CD14-positive monocyte (primary cell): ENCODE measurements around the gene HDAC10. TPM values are rescaled to one million over a fixed set of nuclear protein-coding genes. Genes with fewer than 3 reads are reported as not detected.

ENCODE experiments used
- DNase-seq, 3 donors: peaks; one replicate each; pipeline ENCODE4 v3.0.0-alpha.2; 2011 to 2022
- H2AFZ ChIP-seq: 2 replicates; pipeline ENCODE4 v1.6.0; 2012; ENCODE audit warnings: mild to moderate bottlenecking, low read depth, low read length, inconsistent platforms; ENCODE audit not compliant: insufficient read depth, poor library complexity, severe bottlenecking
- H3K27ac ChIP-seq, 2 donors: 1 replicate in 1 of 2; 2 replicates in 1 of 2; pipeline ENCODE4 v1.5.1; 2012 to 2013; ENCODE audit warnings: low read length in 2 of 2, control low read depth in 1 of 2, inconsistent platforms in 1 of 2, low read depth in 1 of 2, mild to moderate bottlenecking in 1 of 2
- H3K27me3 ChIP-seq, 2 donors: one replicate each; pipeline versions ENCODE4 v1.6.0 to v1.6.1; 2011 to 2013; ENCODE audit warnings: low read length in 2 of 2; ENCODE audit not compliant: control insufficient read depth in 2 of 2, insufficient read depth in 2 of 2
- H3K36me3 ChIP-seq, 2 donors: replicated peaks in 1 of 2; 1 replicate in 1 of 2; 2 replicates in 1 of 2; pipeline versions ENCODE4 v1.5.1 to v1.6.1; 2012 to 2013; ENCODE audit warnings: low read length in 2 of 2, control low read depth in 1 of 2, inconsistent platforms in 1 of 2, mild to moderate bottlenecking in 1 of 2; ENCODE audit not compliant: insufficient read depth in 2 of 2, control insufficient read depth in 1 of 2
- H3K4me1 ChIP-seq, 2 donors: 1 replicate in 1 of 2; 2 replicates in 1 of 2; pipeline versions ENCODE4 v1.5.1 to v1.6.1; 2012 to 2013; ENCODE audit warnings: low read length in 2 of 2, control low read depth in 1 of 2, inconsistent platforms in 1 of 2, mild to moderate bottlenecking in 1 of 2, moderate library complexity in 1 of 2; ENCODE audit not compliant: insufficient read depth in 2 of 2, control insufficient read depth in 1 of 2
- H3K4me2 ChIP-seq: replicated peaks from 2 replicates; pipeline ENCODE3; 2012; ENCODE audit warnings: low read length, moderate library complexity, mild to moderate bottlenecking; ENCODE audit not compliant: poor library complexity, severe bottlenecking; ENCODE audit errors: extremely low read depth
- H3K4me3 ChIP-seq, 3 experiments: fragments of 200-600 bp in 1 of 3; sonication (generic) in 1 of 3; replicated peaks in 1 of 3; 1 replicate in 2 of 3; 2 replicates in 1 of 3; pipeline ENCODE4 v1.5.1; 2011 to 2013; ENCODE audit warnings: low read length in 3 of 3, mild to moderate bottlenecking in 3 of 3, control low read depth in 2 of 3, low read depth in 2 of 3, inconsistent platforms in 1 of 3, moderate library complexity in 1 of 3
- H3K79me2 ChIP-seq: 2 replicates; pipeline ENCODE4 v1.6.0; 2012; ENCODE audit warnings: mild to moderate bottlenecking, control low read depth, inconsistent platforms, low read length, moderate library complexity; ENCODE audit not compliant: insufficient read depth
- H3K9ac ChIP-seq: 2 replicates; pipeline ENCODE4 v1.6.0; 2017; ENCODE audit warnings: low read length, mild to moderate bottlenecking; ENCODE audit not compliant: insufficient read depth, poor library complexity, severe bottlenecking
- H3K9me3 ChIP-seq, 2 donors: replicated peaks in 1 of 2; 1 replicate in 1 of 2; 2 replicates in 1 of 2; pipeline versions ENCODE4 v1.5.1 to v1.6.1; 2012 to 2013; ENCODE audit warnings: low read length in 2 of 2, control low read depth in 1 of 2; ENCODE audit not compliant: control insufficient read depth in 1 of 2, insufficient read depth in 1 of 2
- H4K20me1 ChIP-seq: 2 replicates; pipeline ENCODE4 v1.6.0; 2012; ENCODE audit warnings: mild to moderate bottlenecking, low read length, control low read depth, moderate library complexity; ENCODE audit not compliant: insufficient read depth
- H3K27ac Mint-ChIP-seq, 7 donors: one replicate each; pipeline ENCODE4 v1.8.0; 2020; ENCODE audit warnings: mild to moderate bottlenecking in 7 of 7, mixed read lengths in 7 of 7, moderate library complexity in 6 of 7, inconsistent platforms in 2 of 7
- H3K27me3 Mint-ChIP-seq, 3 donors: one replicate each; pipeline ENCODE4 v1.8.0; 2021 to 2022; ENCODE audit warnings: low read depth in 3 of 3, mild to moderate bottlenecking in 3 of 3, mixed read lengths in 3 of 3, moderate library complexity in 3 of 3, inconsistent platforms in 1 of 3
- H3K36me3 Mint-ChIP-seq, 2 donors: one replicate each; pipeline ENCODE4 v1.8.0; 2020; ENCODE audit warnings: mixed read lengths in 2 of 2, inconsistent platforms in 1 of 2, mild to moderate bottlenecking in 1 of 2
- H3K4me1 Mint-ChIP-seq: one replicate; pipeline ENCODE4 v1.8.0; 2020; ENCODE audit warnings: mild to moderate bottlenecking, mixed read lengths
- H3K4me3 Mint-ChIP-seq, 2 donors: one replicate each; pipeline ENCODE4 v1.8.0; 2020; ENCODE audit warnings: mild to moderate bottlenecking in 2 of 2, mixed read lengths in 2 of 2, moderate library complexity in 1 of 2
- H3K9me3 Mint-ChIP-seq, 7 donors: one replicate each; pipeline ENCODE4 v1.8.0; 2020 to 2022; ENCODE audit warnings: mixed read lengths in 7 of 7, mild to moderate bottlenecking in 6 of 7, moderate library complexity in 6 of 7, inconsistent platforms in 2 of 7
- CTCF ChIP-seq: fragments of 200-600 bp; IDR thresholded peaks from one replicate; pipeline ENCODE4 v1.8.0; 2022; ENCODE audit warnings: antibody characterized with exemption, mild to moderate bottlenecking
- WGBS: methylation state at CpG from one replicate; pipeline ENCODE4 v1.1.5; 2013; ENCODE audit warnings: missing lambda C conversion rate; ENCODE audit not compliant: insufficient coverage; 5-methylcytosine and 5-hydroxymethylcytosine counted together
- intact Hi-C, 2 donors: fragments of 100-400 bp; cut with micrococcal nuclease; formaldehyde crosslinking; loops; one replicate each; pipeline versions ENCODE4 v1.15.0 to v1.15.1; 2023
- polyA plus RNA-seq, 3 donors: library from polyadenylated mRNA; depleted of rRNA in 1 of 3; unstranded in 2 of 3; stranded (reverse) in 1 of 3; fragments of 300-500 nt in 2 of 3; fragments of >200 nt in 1 of 3; fragmentation: Illumina TruSeq in 2 of 3; gene quantifications; 1 replicate in 2 of 3; 2 replicates in 1 of 3; pipeline ENCODE4 v1.2.3, GENCODE V29; 2012 to 2021

Gene HDAC10
- polyA plus RNA-seq, 3 donors, result 9.2 to 148 (median 13.7) TPM

- Histone ChIP-seq H3K9me3 (no peaks in the 10 kb centered on the region), H3K9ac (no peak overlapping the region), H3K4me2 (no peak overlapping the region), H3K4me3 (no peak overlapping the region), H2AFZ (no peak overlapping the region), H3K79me2 (peaks cover 15% of the 10 kb centered on the region), H4K20me1 (peaks cover 17% of the 10 kb centered on the region), H3K36me3 (peaks cover 5 to 10% of the 10 kb centered on the region in 2 donors), H3K27ac (no peak overlapping the region), H3K27me3 (no peaks in the 10 kb centered on the region), H3K4me1 (peaks cover 21 to 32% of the 10 kb centered on the region in 2 donors)
- no peaks in the 10 kb centered on the region for H3K36me3 Mint-ChIP-seq
- H3K4me1 Mint-ChIP-seq, result peaks cover 13% of the 10 kb centered on the region
- H3K27ac Mint-ChIP-seq, result peak overlapping the region in 1 of 7 donors; percentile 79
- WGBS, result 94% methylated on average over 20 of the region's 22 CpGs
- intact Hi-C loops, result loop anchor here (5.0 kb wide), 2 partner anchors 244 to 369 kb away; no protein-coding TSS in a partner anchor
- no peak for TF ChIP-seq CTCF
- peaks cover 0 to 2% (median 2%) of the 10 kb centered on the region in 3 donors for H3K27me3 Mint-ChIP-seq
- H3K9me3 Mint-ChIP-seq, result no peaks in the 10 kb centered on the region
- DNase-seq, result no peak
- H3K4me3 Mint-ChIP-seq, result no peak overlapping the region
Measured at GRCh38 chr22:50253046-50253915, 2.2 kb upstream of the HDAC10 start.

GRCh38 chr22:50252082-50253045, 1.3 kb upstream of the HDAC10 start:
- TF ChIP-seq CTCF, result peak; percentile 68
- no peaks in the 10 kb centered on the region for H3K27me3 ChIP-seq
- H3K27ac ChIP-seq, result no peak overlapping the region
- peak overlapping the region; percentile 72 to 96 (median 92) for H3K4me3 ChIP-seq
- peaks cover 19% of the 10 kb centered on the region for H3K4me1 Mint-ChIP-seq
- peak overlapping the region; percentile 93 for H2AFZ ChIP-seq
- H3K9me3 ChIP-seq, result no peaks in the 10 kb centered on the region
- peak overlapping the region in 1 of 7 donors; percentile 58 for H3K27ac Mint-ChIP-seq
- peak overlapping the region; percentile 99 for H3K4me2 ChIP-seq
- H3K79me2 ChIP-seq, result peaks cover 16% of the 10 kb centered on the region
- peaks cover 3 to 6% of the 10 kb centered on the region in 2 donors for H3K36me3 Mint-ChIP-seq
- H3K4me1 ChIP-seq, result peaks cover 30 to 41% of the 10 kb centered on the region in 2 donors
- peaks cover 17% of the 10 kb centered on the region for H4K20me1 ChIP-seq
- peak overlapping the region; percentile 83 to 85 for H3K4me3 Mint-ChIP-seq
- peak overlapping the region; percentile 80 for H3K9ac ChIP-seq
- H3K36me3 ChIP-seq, result peaks cover 5 to 19% of the 10 kb centered on the region in 2 donors
- intact Hi-C loops, result loop anchor here (5.0 kb wide), 2 partner anchors 245 to 370 kb away; no protein-coding TSS in a partner anchor
- H3K9me3 Mint-ChIP-seq, result no peaks in the 10 kb centered on the region
- WGBS, result 55% methylated on average over 21 of the region's 25 CpGs
- DNase-seq, result peak; percentile 50 to 58 (median 52)
- peaks cover 0 to 2% (median under 1%) of the 10 kb centered on the region in 3 donors for H3K27me3 Mint-ChIP-seq
